RPMI7951 (cell line): ENCODE results near the gene APRT. TPM values are rescaled to one million over a fixed set of nuclear protein-coding genes. Genes with fewer than 3 reads are reported as not detected.
"Not testable (repeated sequence)": the region's sequence is repeated elsewhere in the genome, so short reads cannot be mapped to it uniquely, and the experiment has no call there.

Experiments used
- DNase-seq: peaks from one replicate; pipeline ENCODE4 v3.0.0-alpha.2; 2012; ENCODE audit warnings: low read depth
- total RNA-seq: library from RNA; depleted of rRNA; stranded (reverse); fragments of >200 nt; shearing (Covaris generic); gene quantifications from 2 replicates; pipeline ENCODE4 v1.2.3, GENCODE V29; 2014

APRT gene
- total RNA-seq, 1 experiment from 2014 or later, result 122 TPM

DNA sequence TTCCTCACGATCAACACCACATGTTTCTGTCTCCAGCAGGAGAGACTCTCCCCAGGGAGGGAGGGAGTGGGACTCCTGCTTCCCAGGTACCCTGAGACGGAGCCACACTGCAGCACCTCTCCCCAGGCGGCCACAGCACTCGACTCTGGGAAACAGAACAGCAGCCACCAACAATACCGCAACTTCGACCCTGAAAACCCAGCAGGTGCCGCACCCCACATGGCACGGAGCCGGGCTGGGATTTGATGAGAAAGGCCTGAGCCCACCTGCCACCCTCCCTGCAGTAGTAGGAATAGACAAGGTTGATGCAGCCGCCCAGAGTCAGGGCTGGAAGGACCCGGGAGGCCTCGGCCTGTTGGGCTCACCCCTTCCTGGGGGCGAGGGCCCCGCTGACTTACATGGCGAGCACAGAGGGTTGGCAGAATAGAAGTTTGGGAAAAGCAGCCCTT, 30.6 kb upstream of the APRT start:
- DNase-seq, result no peak

DNA sequence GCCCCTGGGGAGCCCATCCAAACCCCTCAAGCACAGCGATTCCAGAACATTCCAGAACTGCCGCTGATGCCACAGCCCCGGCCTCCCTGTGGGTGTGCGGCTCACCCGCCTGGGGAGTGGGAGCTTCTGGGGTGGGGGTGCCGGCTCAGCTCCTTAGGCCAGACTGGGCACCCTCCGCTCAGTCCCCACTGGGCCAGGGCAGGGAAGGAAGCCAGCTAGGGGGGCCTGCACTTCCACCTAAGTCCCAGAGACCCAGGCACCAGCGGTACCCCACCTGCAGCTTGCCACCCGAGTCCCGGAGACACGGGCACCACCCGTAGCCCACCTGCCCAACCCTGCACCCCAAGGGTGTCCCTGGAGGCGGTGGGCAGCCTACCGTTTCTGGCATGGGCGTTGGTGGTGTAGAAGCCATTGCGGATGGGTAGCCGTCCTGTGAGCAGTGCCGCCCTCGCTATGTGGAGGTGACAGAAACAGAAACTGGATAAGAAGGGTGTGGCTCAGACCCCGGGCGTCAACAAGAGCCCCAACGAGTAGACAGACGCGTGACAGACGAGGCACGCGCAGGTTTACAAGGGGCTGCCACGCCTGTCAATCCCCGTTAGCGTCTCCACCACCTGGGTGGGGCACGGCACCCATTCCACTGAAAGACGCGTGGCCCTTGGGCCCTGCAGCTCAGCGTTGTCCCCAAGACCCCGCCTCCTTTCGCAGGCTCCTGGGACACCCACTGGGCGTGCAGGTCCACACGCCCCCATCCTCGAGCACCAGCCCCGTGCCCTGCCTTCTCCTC, 30.0 kb upstream of the APRT start:
- DNase-seq, result no peak

DNA sequence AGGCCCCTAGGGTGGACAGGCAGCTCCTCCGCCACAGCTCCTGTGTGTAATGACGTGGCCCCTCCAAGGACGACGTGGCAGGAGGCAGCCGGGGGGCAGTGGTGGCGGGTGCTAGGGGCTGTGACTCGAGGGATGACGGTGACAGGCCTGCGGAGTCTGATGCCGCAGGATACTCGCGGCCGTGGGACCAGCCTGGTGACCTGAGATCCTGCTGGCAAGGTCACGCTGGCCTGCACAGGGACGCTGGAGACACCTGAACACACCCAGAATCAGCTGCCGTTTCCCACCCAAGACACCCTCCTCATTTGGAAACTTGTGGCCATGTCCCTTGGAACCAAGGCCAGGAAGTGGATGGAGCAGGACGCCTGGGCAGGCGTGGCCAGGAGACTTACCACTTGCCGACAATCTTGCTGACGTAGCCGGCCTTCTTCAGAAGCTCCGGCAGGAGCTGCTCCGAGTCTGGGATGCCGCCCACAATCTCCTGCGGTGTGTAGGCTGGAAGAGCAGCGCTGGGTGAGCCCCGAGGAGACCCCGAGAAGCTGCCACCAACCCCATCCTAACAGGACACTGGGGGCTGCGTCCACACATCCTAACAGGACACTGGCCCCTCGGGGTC, 29.0 kb upstream of the APRT start:
- no peak for DNase-seq

GRCh38 chr16:88839745-88840599, 28.2 kb upstream of the APRT start:
- DNase-seq, result no peak

DNA sequence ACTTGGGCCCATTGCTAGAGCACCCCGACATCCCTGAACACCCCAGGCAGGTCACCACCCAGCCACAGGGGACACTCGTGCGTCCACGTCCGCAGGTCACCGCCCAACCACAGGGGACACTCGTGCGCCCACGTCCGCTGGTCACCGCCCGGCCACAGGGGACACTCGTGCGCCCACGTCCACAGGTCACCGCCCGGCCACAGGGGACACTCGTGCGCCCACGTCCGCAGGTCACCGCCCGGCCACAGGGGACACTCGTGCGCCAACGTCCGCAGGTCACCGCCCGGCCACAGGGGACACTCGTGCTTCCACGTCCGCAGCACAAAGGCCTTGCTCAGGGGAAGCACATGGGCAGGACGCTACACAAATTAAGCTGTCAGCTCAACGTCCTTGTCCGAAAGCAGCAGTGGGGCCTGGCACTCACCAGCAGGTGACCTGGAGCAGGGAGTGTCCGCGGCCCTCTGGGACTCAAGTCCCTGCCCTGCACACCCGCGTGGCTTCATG, 27.4 kb upstream of the APRT start:
- no peak for DNase-seq

GRCh38 chr16:88838566-88838965, 26.8 kb upstream of the APRT start:
- DNase-seq, result no peak

GRCh38 chr16:88837806-88838205, 26.1 kb upstream of the APRT start:
- no peak for DNase-seq

DNA sequence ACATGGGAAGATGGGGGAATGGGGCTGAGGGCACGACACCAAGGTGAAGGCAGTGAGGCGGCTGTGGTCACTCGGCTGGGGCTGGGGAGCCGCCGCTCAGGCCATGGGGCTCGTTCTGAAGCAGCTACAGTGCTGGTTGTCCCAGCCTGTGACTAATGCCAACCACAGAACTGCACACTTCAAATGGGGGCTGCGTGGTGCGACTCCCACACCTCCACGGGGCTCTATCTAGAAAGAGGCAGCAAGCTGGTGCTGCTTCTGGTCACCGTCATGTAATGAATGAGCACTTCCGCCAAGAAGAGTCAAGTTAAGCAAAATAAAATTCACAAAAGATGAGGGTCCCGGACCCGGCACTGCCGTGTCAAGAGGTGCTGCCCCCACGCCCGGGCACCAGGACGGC, 25.1 kb upstream of the APRT start:
- DNase-seq, result no peak

- DNase-seq, result no peak
These were observed 24.1 kb upstream of the APRT start for GRCh38 chr16:88835818-88836217.

GRCh38 chr16:88835383-88835782, 23.7 kb upstream of the APRT start:
- DNase-seq, result no peak

DNA sequence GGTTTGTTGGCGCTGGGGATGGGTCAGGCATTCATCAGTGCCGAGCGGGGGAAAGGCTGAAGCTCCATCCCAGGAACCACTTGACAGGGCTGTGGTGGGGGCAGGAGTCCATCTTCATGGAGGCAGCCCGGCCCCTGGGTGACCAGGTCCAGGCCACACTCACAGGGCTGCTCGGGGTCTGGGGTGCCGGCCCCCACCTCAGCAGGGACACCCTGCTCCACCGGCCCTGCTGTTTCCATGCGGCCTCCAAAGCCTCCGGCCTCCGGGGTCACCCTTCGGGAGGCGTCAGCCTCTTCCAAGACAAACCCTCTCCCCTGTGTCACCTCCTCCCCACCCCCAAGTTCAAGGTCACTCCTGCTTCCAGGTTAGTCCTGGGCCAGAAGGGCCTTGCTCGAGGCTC, 22.9 kb upstream of the APRT start:
- no peak for DNase-seq

DNA sequence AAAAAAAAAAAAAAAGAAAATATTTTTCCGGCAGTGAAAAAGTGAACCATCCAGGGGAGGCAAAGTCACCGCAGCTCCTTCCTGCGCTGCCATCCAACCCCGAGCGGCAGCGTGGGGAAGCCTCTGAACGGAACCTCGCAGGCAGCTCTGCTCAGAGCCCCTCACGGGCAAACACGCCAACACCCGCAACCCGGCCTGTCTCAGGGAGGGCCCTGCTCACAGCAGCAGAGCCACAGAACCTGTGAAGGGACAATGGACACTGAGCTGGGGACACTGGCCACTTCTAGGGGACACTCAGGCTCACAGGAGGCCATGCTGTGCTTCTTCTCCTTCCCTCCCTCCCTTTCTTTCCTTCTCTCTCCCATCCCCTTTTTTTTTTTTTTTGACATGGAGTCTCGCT, 21.4 kb upstream of the APRT start:
- DNase-seq, result no peak

DNA sequence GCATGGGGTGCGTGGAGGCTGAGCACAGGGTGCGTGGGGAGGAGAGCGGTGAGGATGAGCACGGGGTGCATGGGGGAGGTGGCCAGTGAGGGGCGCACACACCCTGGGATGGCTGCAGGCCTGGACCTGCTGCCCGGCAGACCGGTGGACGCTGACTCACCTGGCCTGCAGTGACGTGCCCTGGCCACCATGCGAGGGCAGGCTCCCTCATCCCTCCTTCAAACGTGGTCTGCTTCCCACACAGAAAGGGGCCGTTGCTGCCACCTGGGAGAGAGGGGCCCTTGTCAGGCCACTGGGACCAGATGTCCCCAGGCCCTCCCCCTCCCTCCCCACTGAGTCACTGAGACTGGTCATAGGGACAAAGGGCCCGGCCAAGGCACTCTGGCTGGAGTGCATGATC, 20.1 kb upstream of the APRT start:
- DNase-seq, result no peak

GRCh38 chr16:88830783-88831182, 19.1 kb upstream of the APRT start:
- no peak for DNase-seq

DNA sequence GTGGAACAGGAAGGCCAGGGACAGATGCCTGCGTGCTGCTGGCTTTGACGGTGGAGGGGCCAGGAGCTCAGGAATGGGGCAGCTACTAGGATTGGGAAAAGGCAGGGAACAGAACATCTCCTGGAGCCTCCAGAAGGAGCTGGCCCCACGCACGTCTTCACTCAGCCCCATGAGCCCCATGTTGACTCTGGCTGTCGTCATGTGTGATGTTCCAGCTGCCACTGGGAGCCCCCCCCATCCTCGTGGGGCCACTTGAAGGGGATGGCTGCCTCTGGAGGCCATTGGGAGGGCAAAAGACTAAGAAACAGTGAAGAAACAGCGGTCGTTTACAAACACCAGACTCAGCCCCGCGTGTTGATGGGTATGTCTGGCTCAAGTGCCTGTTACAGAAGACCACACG, 18.5 kb upstream of the APRT start:
- DNase-seq, result no peak

GRCh38 chr16:88828711-88829110, 17.0 kb upstream of the APRT start:
- DNase-seq, result no peak

DNA sequence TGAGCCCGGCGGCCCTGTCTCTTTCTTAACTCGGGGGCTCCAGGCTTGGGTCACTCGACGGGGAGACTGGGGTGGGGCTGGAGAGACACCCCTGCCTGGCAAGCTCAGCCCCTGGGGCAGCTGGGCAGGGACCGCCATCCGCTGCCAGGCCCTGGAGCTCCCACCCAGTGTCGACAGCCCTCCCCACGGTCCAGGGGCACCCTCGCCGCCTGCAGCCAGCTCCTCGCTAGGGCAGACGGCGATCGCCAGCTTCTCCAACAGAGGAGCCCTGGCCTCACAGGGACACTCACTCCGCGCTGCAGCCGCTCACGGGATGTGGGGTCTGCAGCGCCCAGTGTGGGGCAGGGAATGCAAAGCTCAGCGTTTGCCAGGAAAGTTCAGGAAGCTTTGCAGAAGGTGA, 16.0 kb upstream of the APRT start:
- DNase-seq, result no peak

- DNase-seq, result no peak
These were observed 14.5 kb upstream of the APRT start for GRCh38 chr16:88826070-88826840.

DNA sequence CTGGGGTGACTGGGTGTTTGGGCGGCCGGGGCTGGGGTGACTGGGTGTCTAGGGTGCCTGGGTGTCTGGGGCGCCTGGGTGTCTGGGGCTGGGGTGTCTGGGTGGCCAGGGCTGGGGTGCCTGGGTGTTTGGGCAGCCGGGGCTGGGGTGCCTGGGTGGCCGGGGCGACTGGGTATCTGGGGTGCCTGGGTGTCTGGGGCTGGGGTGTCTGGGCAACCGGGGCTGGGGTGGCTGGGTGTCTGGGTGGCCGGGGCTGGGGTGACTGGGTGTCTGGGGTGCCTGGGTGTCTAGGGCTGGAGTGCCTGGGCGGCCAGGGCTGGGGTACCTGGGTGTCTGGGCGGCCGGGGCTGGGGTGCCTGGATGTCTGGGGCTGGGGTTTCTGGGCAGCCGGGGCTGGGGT, 13.4 kb upstream of the APRT start:
- DNase-seq, result no peak

GRCh38 chr16:88824256-88825077, 12.7 kb upstream of the APRT start:
- DNase-seq, result no peak

GRCh38 chr16:88823646-88824045, 11.9 kb upstream of the APRT start:
- DNase-seq, result not testable (repeated sequence)
